GM19395 (cell line): Measurements from ENCODE around the gene HOXA1.

Source experiments
- ATAC-seq: cut with Tn5 transposase; IDR thresholded peaks from one replicate; pipeline ENCODE4 v1.9.1; 2021; ENCODE audit warnings: mild to moderate bottlenecking, moderate library complexity; ENCODE audit not compliant: unreplicated experiment

The HOXA1 gene

GRCh38 chr7:27116962-27117886 lies 21.4 kb upstream of the HOXA1 start:
- no peak for ATAC-seq

GRCh38 chr7:27116031-27116961 lies 20.5 kb upstream of the HOXA1 start:
- ATAC-seq, result no peak

GRCh38 chr7:27115221-27116026 lies 19.6 kb upstream of the HOXA1 start:
- no peak for ATAC-seq

GRCh38 chr7:27114881-27115220 lies 19.1 kb upstream of the HOXA1 start:
- ATAC-seq, result no peak

GRCh38 chr7:27113991-27114769 lies 18.4 kb upstream of the HOXA1 start:
- ATAC-seq, result no peak

GRCh38 chr7:27112955-27113949 lies 17.5 kb upstream of the HOXA1 start:
- ATAC-seq, result no peak

GRCh38 chr7:27112361-27112760 lies 16.6 kb upstream of the HOXA1 start:
- ATAC-seq, result no peak

GRCh38 chr7:27111751-27112277 lies 16.0 kb upstream of the HOXA1 start:
- ATAC-seq, result no peak

- ATAC-seq, result no peak
Observed at GRCh38 chr7:27111042-27111750, 15.4 kb upstream of the HOXA1 start.

- ATAC-seq, result no peak
Observed at GRCh38 chr7:27110186-27111031, 14.6 kb upstream of the HOXA1 start.

GRCh38 chr7:27109466-27110185 lies 13.8 kb upstream of the HOXA1 start:
- ATAC-seq, result no peak

GRCh38 chr7:27108390-27109127 lies 12.8 kb upstream of the HOXA1 start:
- ATAC-seq, result no peak

- ATAC-seq, result no peak
Observed at GRCh38 chr7:27107391-27108381, 11.9 kb upstream of the HOXA1 start.

- no peak for ATAC-seq
Observed at GRCh38 chr7:27106901-27107240, 11.1 kb upstream of the HOXA1 start.
